HG03521 (cell line): Measurements from ENCODE around the gene MACROD1.
A peak's percentile ranks its signal among the peaks of the same experiment; 100 is the strongest.
"Not testable (repeated sequence)": the region's sequence is repeated elsewhere in the genome, so short reads cannot be mapped to it uniquely, and the experiment has no call there.

ENCODE experiments used
- ATAC-seq: cut with Tn5 transposase; IDR thresholded peaks from one replicate; pipeline ENCODE4 v1.9.1; 2021; ENCODE audit warnings: mild to moderate bottlenecking, moderate library complexity; ENCODE audit not compliant: unreplicated experiment

The MACROD1 gene

GRCh38 chr11:64185693-64186491, 20.0 kb upstream of the MACROD1 start, which contains the start of gene STIP1:
TSS of gene STIP1 (plus strand) at chr11:64186171. CDS start at chr11:64186262, 91 bp downstream.
- peak; percentile 86 for ATAC-seq

GRCh38 chr11:64185175-64185692, 19.3 kb upstream of the MACROD1 start:
- peak; percentile 13 for ATAC-seq

- no peak for ATAC-seq
Measured at GRCh38 chr11:64183890-64184289, 18.0 kb upstream of the MACROD1 start.

- ATAC-seq, result no peak
Measured at GRCh38 chr11:64181506-64182411, 15.8 kb upstream of the MACROD1 start.

GRCh38 chr11:64180891-64181290, 15.0 kb upstream of the MACROD1 start:
- ATAC-seq, result no peak

- no peak for ATAC-seq
Measured at GRCh38 chr11:64178951-64179639, 13.2 kb upstream of the MACROD1 start.

- no peak for ATAC-seq
Measured at GRCh38 chr11:64178203-64178602, 12.3 kb upstream of the MACROD1 start.

GRCh38 chr11:64176751-64177150, 10.8 kb upstream of the MACROD1 start:
- no peak for ATAC-seq

- ATAC-seq, result no peak
Measured at GRCh38 chr11:64173616-64174355, 7.9 kb upstream of the MACROD1 start.

- no peak for ATAC-seq
Measured at GRCh38 chr11:64170419-64170818, 4.5 kb upstream of the MACROD1 start.

GRCh38 chr11:64165481-64165841, 452 bp downstream of the MACROD1 start:
- no peak for ATAC-seq

- no peak for ATAC-seq
Measured at GRCh38 chr11:64164392-64165312, 1.3 kb downstream of the MACROD1 start.

GRCh38 chr11:64163951-64164350, 2.0 kb downstream of the MACROD1 start:
- no peak for ATAC-seq

- not testable (repeated sequence) for ATAC-seq
Measured at GRCh38 chr11:64162769-64163168, 3.1 kb downstream of the MACROD1 start.

- ATAC-seq, result no peak
Measured at GRCh38 chr11:64161037-64161436, 4.9 kb downstream of the MACROD1 start.

- no peak for ATAC-seq
Measured at GRCh38 chr11:64157631-64158394, 8.1 kb downstream of the MACROD1 start.

GRCh38 chr11:64156235-64157011, 9.5 kb downstream of the MACROD1 start:
- no peak for ATAC-seq

- no peak for ATAC-seq
Measured at GRCh38 chr11:64153812-64154211, 12.1 kb downstream of the MACROD1 start.
